ENCODE data around the gene ZP2. TPM values are rescaled to one million over a fixed set of nuclear protein-coding genes. Genes with fewer than 3 reads are reported as not detected.

ZP2 gene
- total and polyA plus RNA-seq, 2 experiments from 2014 or later: not detected

GRCh38 chr16:21185659-21186325, 25.6 kb downstream of the ZP2 start:
- TF ChIP-seq CTCF (IDR thresholded peaks at IDR 0.05; ENCODE audit: low read depth, low read length): no peak
- no peak for DNase-seq (ENCODE audit: low read depth in 1 of 2, low spot score in 1 of 2)
- Histone ChIP-seq H3K36me3 (no peaks in the 10 kb centered on the region), H3K4me1 (ENCODE audit: low read depth) (no peaks in the 10 kb centered on the region), H3K27ac (no peak overlapping the region), H3K9me3 (ENCODE audit: low read depth) (no peaks in the 10 kb centered on the region), H3K4me3 (no peak overlapping the region), H3K27me3 (no peaks in the 10 kb centered on the region)

- H3K4me3 ChIP-seq: no peak overlapping the region
- H3K27me3 ChIP-seq: no peaks in the 10 kb centered on the region
- no peaks in the 10 kb centered on the region for H3K9me3 ChIP-seq (ENCODE audit: low read depth)
- DNase-seq (ENCODE audit: low read depth in 1 of 2, low spot score in 1 of 2): no peak
- TF ChIP-seq CTCF (IDR thresholded peaks at IDR 0.05; ENCODE audit: low read depth, low read length): no peak
- H3K27ac ChIP-seq: no peak overlapping the region
- no peaks in the 10 kb centered on the region for H3K36me3 ChIP-seq
- no peaks in the 10 kb centered on the region for H3K4me1 ChIP-seq (ENCODE audit: low read depth)
Measured at GRCh38 chr16:21184834-21185233, 26.5 kb downstream of the ZP2 start.

- H3K4me3 ChIP-seq: no peak overlapping the region
- H3K9me3 ChIP-seq (ENCODE audit: low read depth): no peaks in the 10 kb centered on the region
- TF ChIP-seq CTCF (IDR thresholded peaks at IDR 0.05; ENCODE audit: low read depth, low read length): no peak
- no peaks in the 10 kb centered on the region for H3K36me3 ChIP-seq
- H3K27ac ChIP-seq: no peak overlapping the region
- H3K4me1 ChIP-seq (ENCODE audit: low read depth): no peaks in the 10 kb centered on the region
- DNase-seq (ENCODE audit: low read depth in 1 of 2, low spot score in 1 of 2): no peak
- no peaks in the 10 kb centered on the region for H3K27me3 ChIP-seq
Measured at GRCh38 chr16:21183995-21184394, 27.4 kb downstream of the ZP2 start.

GRCh38 chr16:21179983-21180365, 31.4 kb downstream of the ZP2 start:
- Histone ChIP-seq H3K36me3 (no peaks in the 10 kb centered on the region), H3K4me1 (ENCODE audit: low read depth) (no peaks in the 10 kb centered on the region), H3K9me3 (ENCODE audit: low read depth) (no peaks in the 10 kb centered on the region), H3K27me3 (no peaks in the 10 kb centered on the region), H3K4me3 (no peak overlapping the region), H3K27ac (no peak overlapping the region)
- no peak for DNase-seq (ENCODE audit: low read depth in 1 of 2, low spot score in 1 of 2)
- no peak for TF ChIP-seq CTCF (IDR thresholded peaks at IDR 0.05; ENCODE audit: low read depth, low read length)

- no peak for DNase-seq (ENCODE audit: low read depth in 1 of 2, low spot score in 1 of 2)
- TF ChIP-seq CTCF (IDR thresholded peaks at IDR 0.05; ENCODE audit: low read depth, low read length): no peak
- Histone ChIP-seq H3K4me1 (ENCODE audit: low read depth) (no peaks in the 10 kb centered on the region), H3K27me3 (no peaks in the 10 kb centered on the region), H3K27ac (no peak overlapping the region), H3K9me3 (ENCODE audit: low read depth) (no peaks in the 10 kb centered on the region), H3K36me3 (peaks cover 3% of the 10 kb centered on the region), H3K4me3 (no peak overlapping the region)
Measured at GRCh38 chr16:21179126-21179982, 32.0 kb downstream of the ZP2 start.
